ENCODE data around the gene EBF4. TPM values are rescaled to one million over a fixed set of nuclear protein-coding genes. Genes with fewer than 3 reads are reported as not detected.

The EBF4 gene
- total RNA-seq, 2 experiments from 2014 or later, result 1.5 to 4.4 TPM

DNA sequence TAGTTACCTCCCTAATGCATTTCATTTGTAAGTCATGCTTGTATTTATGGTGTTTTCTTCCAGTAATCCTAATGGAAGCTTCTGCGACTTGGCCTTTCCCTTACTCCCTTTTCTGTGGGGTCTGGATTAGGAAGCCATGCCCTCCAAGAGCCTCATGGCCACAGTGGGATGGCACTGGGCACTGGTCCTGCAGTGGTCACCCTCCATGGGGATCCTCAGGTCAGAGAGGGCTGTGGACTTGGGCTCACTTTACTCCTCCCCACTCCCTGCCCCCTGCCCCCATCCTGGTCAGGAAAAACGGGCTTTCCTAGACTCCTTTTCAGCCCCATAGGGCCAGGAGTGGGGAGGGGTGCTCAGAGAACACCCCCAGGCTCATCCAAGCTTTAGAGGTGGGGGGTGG is 49.9 kb downstream of the EBF4 start:
- intact Hi-C loops (cut with micrococcal nuclease; ENCODE audit: unreplicated experiment), result no loop called here
- H3K36me3 ChIP-seq (ENCODE audit: insufficient read depth, low read length), result no peaks in the 10 kb centered on the region
- no peaks in the 10 kb centered on the region for H3K4me1 ChIP-seq (ENCODE audit: insufficient read depth, low read length, poor library complexity, severe bottlenecking)
- H2AFZ ChIP-seq (ENCODE audit: low read length), result no peak overlapping the region
- no peaks in the 10 kb centered on the region for H3K79me2 ChIP-seq (ENCODE audit: insufficient read depth, low read depth, low read length)
- no peak for DNase-seq (ENCODE audit: low spot score)
- POLR2A ChIA-PET, result no interaction called here
- no peaks in the 10 kb centered on the region for H3K9me3 ChIP-seq (ENCODE audit: low read length)
- TF ChIP-seq, protein P1, sequence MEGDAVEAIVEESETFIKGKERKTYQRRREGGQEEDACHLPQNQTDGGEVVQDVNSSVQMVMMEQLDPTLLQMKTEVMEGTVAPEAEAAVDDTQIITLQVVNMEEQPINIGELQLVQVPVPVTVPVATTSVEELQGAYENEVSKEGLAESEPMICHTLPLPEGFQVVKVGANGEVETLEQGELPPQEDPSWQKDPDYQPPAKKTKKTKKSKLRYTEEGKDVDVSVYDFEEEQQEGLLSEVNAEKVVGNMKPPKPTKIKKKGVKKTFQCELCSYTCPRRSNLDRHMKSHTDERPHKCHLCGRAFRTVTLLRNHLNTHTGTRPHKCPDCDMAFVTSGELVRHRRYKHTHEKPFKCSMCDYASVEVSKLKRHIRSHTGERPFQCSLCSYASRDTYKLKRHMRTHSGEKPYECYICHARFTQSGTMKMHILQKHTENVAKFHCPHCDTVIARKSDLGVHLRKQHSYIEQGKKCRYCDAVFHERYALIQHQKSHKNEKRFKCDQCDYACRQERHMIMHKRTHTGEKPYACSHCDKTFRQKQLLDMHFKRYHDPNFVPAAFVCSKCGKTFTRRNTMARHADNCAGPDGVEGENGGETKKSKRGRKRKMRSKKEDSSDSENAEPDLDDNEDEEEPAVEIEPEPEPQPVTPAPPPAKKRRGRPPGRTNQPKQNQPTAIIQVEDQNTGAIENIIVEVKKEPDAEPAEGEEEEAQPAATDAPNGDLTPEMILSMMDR (conservative IDR thresholded peaks at IDR 0.05; ENCODE audit: low read length), result no peak
- no peak for TF ChIP-seq EZH2phosphoT487 (IDR thresholded peaks at IDR 0.05; ENCODE audit: borderline replicate concordance, low read depth, low read length)
- no peak overlapping the region for H3K27ac ChIP-seq (ENCODE audit: low read depth, low read length, poor library complexity, severe bottlenecking)
- H3K9me2 ChIP-seq (ENCODE audit: insufficient read depth, low read length), result no peaks in the 10 kb centered on the region
- no peak overlapping the region for H3K4me2 ChIP-seq (ENCODE audit: low read length)
- BruUV-seq (replicated peaks), result no TSS peak
- CTCF ChIA-PET (ENCODE audit: unreplicated experiment), result no interaction called here
- H4K20me1 ChIP-seq (ENCODE audit: insufficient read depth, low read length), result no peaks in the 10 kb centered on the region
- no peak overlapping the region for H3K4me3 ChIP-seq (ENCODE audit: low read depth, low read length, poor library complexity, severe bottlenecking)

DNA sequence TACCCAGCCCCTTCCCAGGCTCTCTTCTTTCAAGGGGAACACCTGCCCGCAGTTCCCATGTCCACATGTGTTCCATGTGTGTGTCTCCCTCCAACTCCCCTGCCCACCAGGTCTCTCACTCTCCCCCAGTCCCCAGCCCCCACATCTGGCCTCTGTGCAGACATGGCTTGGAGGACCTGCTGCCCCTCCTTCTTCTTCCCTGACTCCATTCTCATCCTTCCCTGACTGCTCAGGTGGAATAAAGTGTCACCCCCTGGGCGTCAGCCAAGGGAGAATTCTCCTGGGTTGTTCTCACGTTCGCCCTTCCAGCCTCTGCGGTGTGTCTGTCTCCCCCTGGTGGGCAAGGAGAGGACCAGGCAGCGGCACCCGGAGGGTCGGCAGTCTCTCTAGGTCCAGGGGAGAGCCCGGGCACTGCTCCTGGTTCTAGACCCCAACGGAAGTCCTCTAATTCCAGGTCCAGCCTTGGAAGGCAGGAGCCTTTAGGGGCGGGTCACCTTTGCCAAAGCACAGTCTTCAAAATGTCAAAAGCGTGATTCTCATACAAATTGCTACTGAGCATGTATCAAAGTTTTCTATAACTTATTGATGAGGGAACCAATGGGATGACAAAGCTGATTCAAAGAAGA is 50.5 kb downstream of the EBF4 start:
- H3K4me2 ChIP-seq (ENCODE audit: low read length), result no peak overlapping the region
- H4K20me1 ChIP-seq (ENCODE audit: insufficient read depth, low read length), result no peaks in the 10 kb centered on the region
- no peak for TF ChIP-seq EZH2phosphoT487 (IDR thresholded peaks at IDR 0.05; ENCODE audit: borderline replicate concordance, low read depth, low read length)
- TF ChIP-seq, protein P1 (conservative IDR thresholded peaks at IDR 0.05; ENCODE audit: low read length), result peak; percentile 89
- ChIA-PET CTCF (ENCODE audit: unreplicated experiment) (no interaction called here), POLR2A (no interaction called here)
- no peaks in the 10 kb centered on the region for H3K9me2 ChIP-seq (ENCODE audit: insufficient read depth, low read length)
- intact Hi-C loops (cut with micrococcal nuclease; ENCODE audit: unreplicated experiment), result loop anchor here (1.0 kb wide), 1 partner anchor 55 kb away; no protein-coding TSS in a partner anchor
- no peaks in the 10 kb centered on the region for H3K36me3 ChIP-seq (ENCODE audit: insufficient read depth, low read length)
- H3K9me3 ChIP-seq (ENCODE audit: low read length), result no peaks in the 10 kb centered on the region
- H3K79me2 ChIP-seq (ENCODE audit: insufficient read depth, low read depth, low read length), result no peaks in the 10 kb centered on the region
- peak; percentile 70 for DNase-seq (ENCODE audit: low spot score)
- H3K4me1 ChIP-seq (ENCODE audit: insufficient read depth, low read length, poor library complexity, severe bottlenecking), result no peaks in the 10 kb centered on the region
- H3K4me3 ChIP-seq (ENCODE audit: low read depth, low read length, poor library complexity, severe bottlenecking), result no peak overlapping the region
- H3K27ac ChIP-seq (ENCODE audit: low read depth, low read length, poor library complexity, severe bottlenecking), result no peak overlapping the region
- BruUV-seq (replicated peaks), result no TSS peak
- H2AFZ ChIP-seq (ENCODE audit: low read length), result no peak overlapping the region

DNA sequence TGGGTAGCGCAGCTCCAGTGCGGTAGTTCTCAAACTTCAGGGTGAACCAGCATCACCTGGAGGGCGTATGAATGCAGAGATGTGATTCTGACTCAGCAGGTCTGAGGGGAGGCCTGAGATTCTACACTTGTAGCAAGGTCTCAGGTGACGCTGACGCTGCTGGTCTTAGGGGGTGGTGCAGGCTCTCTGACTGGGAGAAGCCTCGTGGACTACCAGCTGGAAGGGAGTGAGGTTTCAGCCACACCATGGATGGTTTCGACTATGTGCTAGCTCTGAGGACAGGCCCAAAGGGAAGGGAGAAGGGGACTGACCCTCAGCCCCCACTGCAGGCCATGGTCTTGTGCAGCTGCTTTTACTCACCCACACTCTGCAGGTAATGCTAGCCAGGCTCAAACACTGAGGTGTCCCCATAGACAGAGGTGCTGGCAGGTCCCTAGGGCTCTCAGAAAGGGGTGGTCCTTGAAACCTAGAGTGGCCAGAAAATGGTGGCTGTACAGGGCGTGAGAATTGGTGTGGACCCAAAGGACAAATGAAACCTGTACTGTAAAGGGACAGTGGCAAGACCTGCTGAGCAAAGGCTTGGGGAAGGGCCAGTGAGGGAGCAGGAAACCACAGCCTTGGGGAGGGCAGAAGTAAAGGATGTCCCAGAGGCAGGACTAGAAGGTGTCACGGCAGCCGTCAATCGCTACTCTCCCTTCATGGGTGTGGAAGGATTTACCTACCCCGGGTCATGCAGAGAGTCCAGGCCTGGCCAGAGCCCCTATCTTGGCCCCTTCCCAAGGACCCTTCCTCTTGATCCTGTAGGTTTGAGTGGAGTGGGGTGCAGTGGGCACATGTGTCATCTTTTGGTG is 52.7 kb downstream of the EBF4 start:
- Histone ChIP-seq H3K4me1 (ENCODE audit: insufficient read depth, low read length, poor library complexity, severe bottlenecking) (no peaks in the 10 kb centered on the region), H3K4me3 (ENCODE audit: low read depth, low read length, poor library complexity, severe bottlenecking) (no peak overlapping the region), H4K20me1 (ENCODE audit: insufficient read depth, low read length) (no peaks in the 10 kb centered on the region), H3K9me3 (ENCODE audit: low read length) (no peaks in the 10 kb centered on the region), H3K79me2 (ENCODE audit: insufficient read depth, low read depth, low read length) (no peaks in the 10 kb centered on the region), H3K9me2 (ENCODE audit: insufficient read depth, low read length) (no peaks in the 10 kb centered on the region), H2AFZ (ENCODE audit: low read length) (no peak overlapping the region), H3K27ac (ENCODE audit: low read depth, low read length, poor library complexity, severe bottlenecking) (no peak overlapping the region), H3K4me2 (ENCODE audit: low read length) (no peak overlapping the region), H3K36me3 (ENCODE audit: insufficient read depth, low read length) (no peaks in the 10 kb centered on the region)
- DNase-seq (ENCODE audit: low spot score), result no peak
- ChIA-PET POLR2A (no interaction called here), CTCF (ENCODE audit: unreplicated experiment) (no interaction called here)
- no TSS peak for BruUV-seq (replicated peaks)
- intact Hi-C loops (cut with micrococcal nuclease; ENCODE audit: unreplicated experiment), result no loop called here
- TF ChIP-seq, protein P1 (conservative IDR thresholded peaks at IDR 0.05; ENCODE audit: low read length), result no peak
- no peak for TF ChIP-seq EZH2phosphoT487 (IDR thresholded peaks at IDR 0.05; ENCODE audit: borderline replicate concordance, low read depth, low read length)
